Esophagus squamous epithelium (tissue), 4 donors: ENCODE measurements around the gene EVL.

ENCODE experiments used
- POLR2A ChIP-seq, 4 donors: fragments of 450-650 bp; IDR thresholded peaks; one replicate each; pipeline ENCODE4 v1.6.1; 2017; ENCODE audit warnings: antibody characterized with exemption in 4 of 4, mild to moderate bottlenecking in 4 of 4, moderate library complexity in 3 of 4
- TF ChIP-seq, protein P1 (sequence below), 6 experiments: fragments of 450-650 bp in 4 of 6; fragments of 200-600 bp in 2 of 6; sonication (generic) in 2 of 6; IDR thresholded peaks; one replicate each; pipeline ENCODE4 v1.5.1; 2016 to 2019; ENCODE audit warnings: antibody characterized with exemption in 6 of 6, mild to moderate bottlenecking in 4 of 6, moderate library complexity in 4 of 6

- TF ChIP-seq, protein P1, sequence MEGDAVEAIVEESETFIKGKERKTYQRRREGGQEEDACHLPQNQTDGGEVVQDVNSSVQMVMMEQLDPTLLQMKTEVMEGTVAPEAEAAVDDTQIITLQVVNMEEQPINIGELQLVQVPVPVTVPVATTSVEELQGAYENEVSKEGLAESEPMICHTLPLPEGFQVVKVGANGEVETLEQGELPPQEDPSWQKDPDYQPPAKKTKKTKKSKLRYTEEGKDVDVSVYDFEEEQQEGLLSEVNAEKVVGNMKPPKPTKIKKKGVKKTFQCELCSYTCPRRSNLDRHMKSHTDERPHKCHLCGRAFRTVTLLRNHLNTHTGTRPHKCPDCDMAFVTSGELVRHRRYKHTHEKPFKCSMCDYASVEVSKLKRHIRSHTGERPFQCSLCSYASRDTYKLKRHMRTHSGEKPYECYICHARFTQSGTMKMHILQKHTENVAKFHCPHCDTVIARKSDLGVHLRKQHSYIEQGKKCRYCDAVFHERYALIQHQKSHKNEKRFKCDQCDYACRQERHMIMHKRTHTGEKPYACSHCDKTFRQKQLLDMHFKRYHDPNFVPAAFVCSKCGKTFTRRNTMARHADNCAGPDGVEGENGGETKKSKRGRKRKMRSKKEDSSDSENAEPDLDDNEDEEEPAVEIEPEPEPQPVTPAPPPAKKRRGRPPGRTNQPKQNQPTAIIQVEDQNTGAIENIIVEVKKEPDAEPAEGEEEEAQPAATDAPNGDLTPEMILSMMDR (IDR thresholded peaks at IDR 0.05) = no peak
- TF ChIP-seq POLR2A (IDR thresholded peaks at IDR 0.05) = no peak
Measured at GRCh38 chr14:100127853-100128455, 62.7 kb downstream of the EVL start.
